HL-60 (cell line): ENCODE results near the gene AMELX.

Experiments used
- DNase-seq, 2 experiments: peaks; one replicate each; pipeline ENCODE4 v3.0.0-alpha.2; 2010 to 2020; ENCODE audit warnings: low read depth in 1 of 2, low spot score in 1 of 2
- H3K27ac ChIP-seq: fragments of 250-450 bp; sonication (Bioruptor Pico); replicated peaks from 2 replicates; pipeline ENCODE4 v1.5.1; 2020; ENCODE audit warnings: mild to moderate bottlenecking, moderate library complexity
- H3K27me3 ChIP-seq: fragments of 250-450 bp; sonication (Bioruptor Pico); 2 replicates; pipeline ENCODE4 v1.5.1; 2021; ENCODE audit warnings: mild to moderate bottlenecking, moderate library complexity; ENCODE audit not compliant: insufficient read depth, poor library complexity, severe bottlenecking
- H3K4me3 ChIP-seq: replicated peaks from 2 replicates; pipeline ENCODE4 v1.5.1; 2011; ENCODE audit warnings: mild to moderate bottlenecking, control low read depth, low read length; ENCODE audit not compliant: insufficient read depth
- GABPA ChIP-seq: IDR thresholded peaks from 2 replicates; pipeline ENCODE4 v1.6.1; 2012; ENCODE audit warnings: low read depth
- POLR2AphosphoS5 ChIP-seq: IDR thresholded peaks from 2 replicates; pipeline ENCODE4 v1.6.1; 2012; ENCODE audit warnings: low read depth
- REST ChIP-seq: IDR thresholded peaks from 2 replicates; pipeline ENCODE4 v1.6.1; 2012; ENCODE audit warnings: low read depth; ENCODE audit not compliant: insufficient replicate concordance
- SPI1 ChIP-seq: IDR thresholded peaks from 2 replicates; pipeline ENCODE4 v1.6.1; 2012; ENCODE audit warnings: low read depth, mild to moderate bottlenecking, borderline replicate concordance
- TF ChIP-seq, protein P1 (sequence below): IDR thresholded peaks from one replicate; pipeline ENCODE4 v1.5.1; 2011; ENCODE audit warnings: low read length, control low read depth, inconsistent platforms; ENCODE audit not compliant: insufficient read depth

The AMELX gene

DNA sequence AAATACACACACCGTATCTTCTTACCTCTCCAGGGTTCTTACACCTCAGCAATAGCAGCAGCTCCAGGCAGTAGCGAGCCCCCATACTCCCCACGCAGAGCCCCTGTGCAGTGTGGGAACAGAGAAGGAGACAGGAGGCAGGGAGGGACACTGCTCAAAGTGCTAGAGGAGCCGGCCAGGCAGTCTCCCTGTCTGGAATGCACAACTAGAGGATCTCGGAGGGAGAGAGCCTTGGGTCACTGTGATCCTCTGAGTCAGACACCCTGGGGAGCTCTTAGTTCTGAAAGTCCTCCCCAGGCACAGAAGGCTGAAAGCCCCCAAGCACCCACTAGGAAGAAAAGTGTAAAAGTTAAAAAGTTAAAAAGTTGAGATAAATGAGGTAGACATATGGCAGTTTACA lies 16.0 kb downstream of the AMELX start:
- TF ChIP-seq POLR2AphosphoS5 = no peak
- no peak for TF ChIP-seq GABPA
- TF ChIP-seq, protein P1, sequence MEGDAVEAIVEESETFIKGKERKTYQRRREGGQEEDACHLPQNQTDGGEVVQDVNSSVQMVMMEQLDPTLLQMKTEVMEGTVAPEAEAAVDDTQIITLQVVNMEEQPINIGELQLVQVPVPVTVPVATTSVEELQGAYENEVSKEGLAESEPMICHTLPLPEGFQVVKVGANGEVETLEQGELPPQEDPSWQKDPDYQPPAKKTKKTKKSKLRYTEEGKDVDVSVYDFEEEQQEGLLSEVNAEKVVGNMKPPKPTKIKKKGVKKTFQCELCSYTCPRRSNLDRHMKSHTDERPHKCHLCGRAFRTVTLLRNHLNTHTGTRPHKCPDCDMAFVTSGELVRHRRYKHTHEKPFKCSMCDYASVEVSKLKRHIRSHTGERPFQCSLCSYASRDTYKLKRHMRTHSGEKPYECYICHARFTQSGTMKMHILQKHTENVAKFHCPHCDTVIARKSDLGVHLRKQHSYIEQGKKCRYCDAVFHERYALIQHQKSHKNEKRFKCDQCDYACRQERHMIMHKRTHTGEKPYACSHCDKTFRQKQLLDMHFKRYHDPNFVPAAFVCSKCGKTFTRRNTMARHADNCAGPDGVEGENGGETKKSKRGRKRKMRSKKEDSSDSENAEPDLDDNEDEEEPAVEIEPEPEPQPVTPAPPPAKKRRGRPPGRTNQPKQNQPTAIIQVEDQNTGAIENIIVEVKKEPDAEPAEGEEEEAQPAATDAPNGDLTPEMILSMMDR = no peak
- no peak for TF ChIP-seq REST
- TF ChIP-seq SPI1 = no peak
- peaks cover 3% of the 10 kb centered on the region for H3K27me3 ChIP-seq
- no peak overlapping the region for H3K27ac ChIP-seq
- no peak for DNase-seq
- H3K4me3 ChIP-seq = no peak overlapping the region

DNA sequence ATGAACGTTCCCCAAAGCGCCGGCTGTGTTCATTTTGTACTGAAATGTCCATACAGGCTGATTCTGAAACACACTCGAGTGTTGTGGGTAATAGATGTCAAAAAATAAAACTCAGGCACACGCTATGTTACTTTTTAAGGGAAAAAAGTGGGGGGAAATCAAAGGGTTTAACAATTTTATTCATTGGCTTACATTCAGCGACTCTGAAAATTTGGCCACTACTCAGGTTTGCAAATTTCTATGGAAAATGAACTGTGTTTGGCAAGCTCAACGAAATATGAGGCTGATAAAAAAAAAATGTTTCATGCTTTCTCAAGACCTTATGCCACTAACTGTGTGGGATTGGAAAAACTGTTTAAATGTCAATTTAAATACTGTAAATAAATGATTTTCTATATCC lies 18.5 kb downstream of the AMELX start:
- H3K27ac ChIP-seq = no peak overlapping the region
- no peak overlapping the region for H3K4me3 ChIP-seq
- TF ChIP-seq POLR2AphosphoS5 = no peak
- H3K27me3 ChIP-seq = no peaks in the 10 kb centered on the region
- no peak for DNase-seq

DNA sequence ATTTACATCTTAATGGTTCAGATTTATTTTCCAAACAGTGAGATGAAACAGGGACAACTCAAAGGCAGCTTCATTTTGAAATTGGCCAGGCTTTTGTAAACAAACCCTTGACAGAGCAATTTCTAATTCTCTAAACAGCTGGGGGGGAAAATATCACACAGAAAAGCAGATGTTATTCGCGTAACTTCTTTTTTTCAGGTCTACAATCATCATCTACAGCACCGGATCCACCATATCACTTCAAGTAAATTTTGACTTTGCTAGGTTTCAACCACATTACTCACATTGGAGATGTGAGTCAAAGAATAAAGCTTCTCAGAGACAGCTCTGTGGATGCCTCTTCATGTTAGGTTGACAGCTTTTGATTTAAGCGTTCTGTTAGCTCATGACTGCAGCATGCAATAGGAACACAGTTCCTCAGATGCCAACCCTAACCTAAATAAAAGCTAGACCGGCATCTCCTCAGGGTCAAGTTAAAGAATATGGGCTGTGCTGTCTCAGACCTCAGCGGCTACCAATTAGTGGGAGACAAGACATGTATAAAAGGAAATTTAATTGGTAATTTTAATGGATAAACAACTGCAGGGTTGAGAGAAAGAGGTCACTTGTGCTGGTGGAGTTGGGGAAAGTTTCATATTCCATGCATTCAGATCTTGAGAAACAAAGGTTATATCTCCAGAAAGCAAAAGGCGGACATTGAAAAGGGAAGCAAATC lies 26.8 kb downstream of the AMELX start:
- H3K27me3 ChIP-seq = no peaks in the 10 kb centered on the region
- no peak overlapping the region for H3K4me3 ChIP-seq
- TF ChIP-seq REST (no peak), POLR2AphosphoS5 (no peak), GABPA (no peak), SPI1 (no peak)
- TF ChIP-seq, protein P1 = no peak
- H3K27ac ChIP-seq = no peak overlapping the region
- no peak for DNase-seq

GRCh38 chrX:11321986-11322385 lies 28.8 kb downstream of the AMELX start:
- no peak for TF ChIP-seq SPI1
- TF ChIP-seq, protein P1 = no peak
- no peak for TF ChIP-seq GABPA
- TF ChIP-seq POLR2AphosphoS5 = no peak
- no peak for TF ChIP-seq REST
- Histone ChIP-seq H3K4me3 (no peak overlapping the region), H3K27ac (no peak overlapping the region), H3K27me3 (no peaks in the 10 kb centered on the region)
- DNase-seq = no peak
